Jurkat, Clone E6-1 (cell line): Measurements from ENCODE around the gene BLTP3B.

ENCODE experiments used
- DNase-seq: peaks from one replicate; pipeline ENCODE4 v3.0.0-alpha.2; 2011; ENCODE audit warnings: low read depth, low spot score
- H3K4me3 ChIP-seq: 2 replicates; pipeline ENCODE4 v1.5.1; 2011; ENCODE audit warnings: mild to moderate bottlenecking, low read length, control low read depth, moderate library complexity

BLTP3B gene

DNA sequence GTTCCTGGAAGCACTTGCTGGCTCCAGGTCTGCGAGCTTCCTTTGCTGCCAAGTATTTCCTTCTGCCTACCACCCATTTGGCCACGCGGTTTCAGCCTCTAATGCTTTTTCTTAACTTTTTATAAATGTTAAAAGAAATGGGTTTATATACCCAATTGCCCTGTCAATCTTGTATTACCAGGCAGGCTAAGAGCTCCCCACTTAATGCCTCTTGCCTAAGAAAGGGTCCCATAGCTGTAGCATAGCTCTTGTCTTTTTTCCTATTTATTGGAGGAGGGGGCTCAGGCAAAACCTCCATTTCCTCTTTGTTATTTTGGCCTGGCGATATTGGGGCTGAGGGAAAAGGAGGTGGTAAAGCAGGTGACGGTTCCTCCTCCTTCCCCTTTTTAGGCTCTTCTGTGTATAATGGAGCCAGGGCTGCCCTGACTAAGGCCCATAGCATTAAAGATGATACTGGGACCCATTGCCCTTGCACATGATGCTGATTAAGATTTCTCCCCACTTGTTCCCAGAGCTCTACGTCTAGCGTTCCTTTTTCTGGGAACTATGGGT lies 21.6 kb upstream of the BLTP3B start:
- peak overlapping the region; percentile 41 for H3K4me3 ChIP-seq
- DNase-seq = no peak

DNA sequence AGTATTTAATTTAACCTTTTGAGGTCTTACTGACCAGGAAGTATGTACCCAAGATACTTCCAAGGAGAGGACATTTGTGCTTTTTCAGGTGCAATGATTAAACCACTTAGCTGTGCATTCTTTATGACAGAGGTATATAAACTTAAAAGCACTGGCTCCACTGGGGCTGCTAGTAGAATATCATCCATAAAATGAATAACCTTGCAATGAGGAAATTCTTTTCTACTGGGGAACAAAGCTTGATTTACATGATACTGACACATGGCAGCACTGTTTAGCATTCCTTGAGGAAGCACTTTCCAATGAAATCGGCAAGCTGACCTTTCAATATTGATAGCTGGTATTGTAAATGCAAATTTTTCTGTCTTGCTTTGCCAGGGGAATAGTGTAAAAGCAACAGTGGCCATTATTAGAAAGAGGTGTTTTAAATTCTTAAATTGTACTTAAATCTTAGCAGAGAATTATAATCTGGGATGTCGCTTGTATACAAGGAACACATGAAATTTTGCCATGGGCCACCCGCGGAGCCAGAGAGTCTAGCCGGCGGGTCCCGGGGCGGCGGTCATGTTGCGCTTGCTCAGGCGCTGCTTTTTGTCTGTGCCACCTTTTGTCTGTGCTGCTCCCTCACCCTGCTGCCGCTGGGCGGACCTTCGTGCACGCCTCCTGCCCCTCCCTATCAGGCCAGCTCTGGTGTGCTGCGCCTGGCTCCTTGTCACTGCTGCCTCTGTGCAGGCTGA lies 20.9 kb upstream of the BLTP3B start:
- DNase-seq = peak; percentile 75
- peak overlapping the region; percentile 41 for H3K4me3 ChIP-seq

- DNase-seq = no peak
- H3K4me3 ChIP-seq = no peak overlapping the region
These were observed 16.9 kb upstream of the BLTP3B start for GRCh38 chr12:100159391-100160104.

DNA sequence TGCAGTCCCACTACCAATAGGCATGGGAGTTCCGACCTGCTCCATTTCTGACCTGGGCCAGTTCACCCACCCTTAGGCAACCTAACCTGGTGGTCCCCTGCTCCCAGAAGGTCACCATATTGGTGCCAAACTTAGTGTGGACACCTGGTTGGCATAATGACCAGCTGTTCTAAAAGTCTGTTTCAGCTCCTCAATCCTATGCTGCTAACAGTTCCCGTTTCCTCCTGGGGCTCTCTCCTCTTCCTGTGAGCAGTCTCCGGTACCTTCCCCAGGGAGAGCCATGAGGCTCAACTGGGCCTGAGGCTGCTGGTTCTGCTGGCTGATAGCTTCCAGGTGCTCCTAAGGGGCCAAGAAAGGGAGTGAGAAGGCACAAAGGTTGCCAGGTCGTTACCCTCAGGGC lies 15.9 kb upstream of the BLTP3B start:
- no peak overlapping the region for H3K4me3 ChIP-seq

GRCh38 chr12:100157427-100157821 lies 14.8 kb upstream of the BLTP3B start:
- no peak for DNase-seq
- no peak overlapping the region for H3K4me3 ChIP-seq

More for the DNA sequence above, 15.9 kb upstream of the BLTP3B start:
- no peak for DNase-seq

- DNase-seq = no peak
- H3K4me3 ChIP-seq = no peak overlapping the region
These were observed 14.2 kb upstream of the BLTP3B start for GRCh38 chr12:100156731-100157426.

- DNase-seq = peak; percentile 47
These were observed 12.0 kb upstream of the BLTP3B start for GRCh38 chr12:100154474-100155247.

DNA sequence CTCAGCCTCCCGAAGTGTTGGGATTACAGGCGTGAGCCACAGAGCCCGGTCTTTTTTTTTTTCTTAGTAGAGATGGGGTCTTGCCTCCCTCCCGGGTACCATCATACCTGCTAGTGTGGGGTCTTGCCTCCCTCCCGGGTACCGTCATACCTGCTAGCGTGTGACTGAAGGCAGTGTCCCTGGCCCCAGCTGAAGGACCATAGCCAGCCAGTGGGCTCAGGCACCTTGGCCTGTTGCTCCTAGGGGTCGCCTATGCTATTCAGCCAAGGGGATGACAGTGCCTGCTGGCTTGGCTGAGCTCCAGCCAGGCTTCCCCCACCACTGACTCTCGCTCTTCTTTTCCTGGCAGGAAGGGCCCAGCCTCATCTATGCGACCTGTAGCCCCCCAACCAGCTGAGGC lies 10.5 kb upstream of the BLTP3B start:
- no peak overlapping the region for H3K4me3 ChIP-seq
- no peak for DNase-seq

More at GRCh38 chr12:100154474-100155247, 12.0 kb upstream of the BLTP3B start:
- no peak overlapping the region for H3K4me3 ChIP-seq

- no peak overlapping the region for H3K4me3 ChIP-seq
- no peak for DNase-seq
These were observed 9.1 kb upstream of the BLTP3B start for GRCh38 chr12:100151769-100152168.

GRCh38 chr12:100146252-100146651 lies 3.6 kb upstream of the BLTP3B start:
- no peak overlapping the region for H3K4me3 ChIP-seq
- DNase-seq = no peak

DNA sequence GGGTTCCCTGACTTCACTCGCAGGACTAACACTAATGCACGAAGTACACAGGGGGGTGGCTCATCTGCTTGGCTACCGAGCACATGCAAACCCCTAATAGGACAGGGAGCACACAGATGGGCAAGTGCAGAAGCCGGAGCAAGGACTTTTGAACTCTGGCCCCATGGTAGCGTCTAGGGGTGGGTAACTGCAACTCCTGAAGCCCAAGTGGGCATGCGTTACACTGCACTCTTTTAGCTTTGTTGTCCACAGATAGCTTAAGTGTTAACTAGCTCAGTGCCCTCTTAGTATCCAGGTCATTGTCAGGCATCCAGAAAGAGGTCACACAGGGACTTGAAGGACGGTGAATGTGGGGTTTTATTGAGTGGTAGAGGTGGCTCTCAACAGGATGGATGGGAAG lies 3.0 kb upstream of the BLTP3B start:
- no peak overlapping the region for H3K4me3 ChIP-seq
- no peak for DNase-seq

DNA sequence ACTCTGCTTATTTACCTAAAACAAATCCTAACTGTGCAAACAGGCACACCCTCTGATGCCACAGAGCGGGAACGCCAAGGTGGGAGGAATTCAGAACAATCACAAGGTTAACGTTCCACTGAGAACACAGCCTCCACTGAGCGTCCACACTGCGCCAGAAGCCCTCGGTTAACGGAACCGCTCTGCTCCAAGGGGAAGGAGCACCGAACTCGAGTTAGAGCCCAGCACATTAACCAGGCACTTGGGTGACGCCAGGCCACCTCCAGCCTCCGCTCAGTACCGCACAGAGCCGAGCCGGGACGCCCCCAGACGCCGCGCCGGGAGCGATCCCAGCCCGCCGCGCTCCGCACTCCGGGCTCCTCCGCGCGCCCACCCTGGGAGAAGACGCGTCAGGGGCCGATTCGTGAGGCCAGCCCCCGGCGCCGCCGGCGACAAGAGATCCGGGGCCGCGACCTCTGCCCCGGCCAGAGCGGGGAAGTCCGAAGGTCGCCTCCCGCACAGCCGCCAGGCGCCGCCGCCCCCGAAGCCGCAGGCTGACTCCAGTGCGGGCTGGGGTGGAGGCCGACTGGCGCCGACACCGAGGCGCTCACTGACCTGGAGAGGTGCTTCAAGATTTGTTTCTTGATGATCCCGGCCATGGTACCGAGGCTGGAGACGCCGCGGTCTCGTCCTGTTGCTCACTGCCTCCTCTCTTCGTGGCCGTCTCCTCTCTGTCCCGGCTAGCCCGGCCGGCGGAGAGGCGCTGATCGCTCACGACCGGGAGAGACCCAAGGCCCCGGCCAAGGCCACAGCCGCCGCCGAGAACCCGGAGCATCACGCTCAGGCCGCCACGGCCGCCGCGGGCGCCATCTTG lies 450 bp downstream of the BLTP3B start:
- DNase-seq = no peak
- peak overlapping the region; percentile 78 for H3K4me3 ChIP-seq

DNA sequence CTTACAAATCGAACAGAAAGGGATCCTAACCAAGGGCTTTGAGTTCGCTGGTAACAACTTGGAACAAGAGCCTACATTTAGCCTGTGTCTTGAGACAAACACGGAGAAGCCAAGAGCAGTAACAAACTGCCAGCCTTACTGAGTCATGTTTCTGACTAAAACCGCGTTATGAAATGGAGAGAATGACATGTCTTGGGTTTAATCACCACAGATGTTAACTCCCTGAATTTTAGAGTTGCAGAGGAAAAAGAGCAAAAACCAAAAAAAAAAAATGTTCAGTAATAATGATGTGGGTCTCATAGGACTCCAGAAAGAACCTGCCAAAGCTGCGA lies 1.0 kb downstream of the BLTP3B start:
- peak overlapping the region; percentile 78 for H3K4me3 ChIP-seq
- no peak for DNase-seq

- DNase-seq = no peak
- H3K4me3 ChIP-seq = no peak overlapping the region
These were observed 3.9 kb downstream of the BLTP3B start for GRCh38 chr12:100138803-100139098.

GRCh38 chr12:100138048-100138802 lies 4.4 kb downstream of the BLTP3B start:
- no peak overlapping the region for H3K4me3 ChIP-seq
- no peak for DNase-seq

DNA sequence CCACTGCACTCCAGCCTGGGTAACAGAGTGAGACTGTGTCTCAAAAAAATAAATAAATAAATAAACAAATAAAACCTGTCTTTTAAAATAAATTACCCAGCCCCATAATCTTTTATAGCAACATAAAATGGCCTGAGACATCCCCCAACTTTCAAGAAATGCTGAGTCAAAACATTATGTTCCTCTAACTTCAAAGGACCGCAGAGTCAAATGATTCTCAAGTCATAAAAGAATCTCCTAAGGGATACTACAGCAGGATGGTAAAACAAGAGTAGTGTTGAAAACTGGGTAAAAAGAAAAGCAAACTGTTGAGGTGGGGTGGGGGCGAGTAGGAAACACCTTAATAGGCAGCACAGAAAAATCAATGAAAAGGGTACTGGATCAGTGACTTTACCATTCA lies 9.5 kb downstream of the BLTP3B start:
- H3K4me3 ChIP-seq = no peak overlapping the region
- no peak for DNase-seq

DNA sequence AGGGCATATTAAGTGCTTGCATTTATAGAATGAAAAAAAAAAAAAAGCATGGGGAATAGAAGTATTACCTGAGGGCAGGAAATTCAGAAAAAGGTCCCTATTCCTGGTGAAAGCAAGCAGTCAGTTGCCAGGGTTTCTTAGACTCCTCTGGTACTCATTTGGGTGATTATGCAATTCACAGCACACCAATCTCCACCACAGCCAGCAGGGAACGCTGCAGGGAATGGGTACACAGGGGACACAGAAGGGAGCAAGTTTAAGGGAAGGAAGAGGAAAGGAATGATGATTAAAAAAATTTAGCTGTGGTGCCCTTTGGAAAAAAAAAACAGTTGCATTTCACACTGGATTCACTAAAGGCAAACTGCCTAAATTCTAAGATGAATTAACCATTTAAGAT lies 14.2 kb downstream of the BLTP3B start:
- no peak overlapping the region for H3K4me3 ChIP-seq
- DNase-seq = no peak
